Measurements from ENCODE around the gene NNT.
"Not testable (repeated sequence)": the region's sequence is repeated elsewhere in the genome, so short reads cannot be mapped to it uniquely, and the experiment has no call there.

Gene NNT

GRCh38 chr5:43583724-43584123, 19.3 kb upstream of the NNT start:
- no peak for DNase-seq (ENCODE audit: low spot score)

- DNase-seq (ENCODE audit: low spot score), result no peak
These were observed 18.7 kb upstream of the NNT start for GRCh38 chr5:43584166-43584699.

GRCh38 chr5:43588842-43589241, 14.1 kb upstream of the NNT start:
- no peak for DNase-seq (ENCODE audit: low spot score)

- no peak for DNase-seq (ENCODE audit: low spot score)
These were observed 13.7 kb upstream of the NNT start for GRCh38 chr5:43589310-43589709.

GRCh38 chr5:43590700-43591099, 12.3 kb upstream of the NNT start:
- DNase-seq (ENCODE audit: low spot score), result no peak

GRCh38 chr5:43592363-43592762, 10.6 kb upstream of the NNT start:
- no peak for DNase-seq (ENCODE audit: low spot score)

GRCh38 chr5:43598927-43599326, 4.1 kb upstream of the NNT start:
- not testable (repeated sequence) for DNase-seq (ENCODE audit: low spot score)

GRCh38 chr5:43601454-43602260, 1.3 kb upstream of the NNT start:
- peak; percentile 19 for DNase-seq (ENCODE audit: low spot score)

- DNase-seq (ENCODE audit: low spot score), result peak; percentile 60
These were observed 601 bp downstream of the NNT start for GRCh38 chr5:43603344-43604217.

GRCh38 chr5:43604699-43605098, 1.7 kb downstream of the NNT start:
- DNase-seq (ENCODE audit: low spot score), result no peak

- no peak for DNase-seq (ENCODE audit: low spot score)
These were observed 3.4 kb downstream of the NNT start for GRCh38 chr5:43606351-43606750.

GRCh38 chr5:43608406-43608805, 5.4 kb downstream of the NNT start:
- DNase-seq (ENCODE audit: low spot score), result no peak

- no peak for DNase-seq (ENCODE audit: low spot score)
These were observed 6.8 kb downstream of the NNT start for GRCh38 chr5:43609752-43610151.

- DNase-seq (ENCODE audit: low spot score), result no peak
These were observed 10.4 kb downstream of the NNT start for GRCh38 chr5:43613370-43613769.

- no peak for DNase-seq (ENCODE audit: low spot score)
These were observed 12.6 kb downstream of the NNT start for GRCh38 chr5:43615445-43616184.

- DNase-seq (ENCODE audit: low spot score), result no peak
These were observed 13.6 kb downstream of the NNT start for GRCh38 chr5:43616535-43616934.

GRCh38 chr5:43619380-43619779, 16.4 kb downstream of the NNT start:
- no peak for DNase-seq (ENCODE audit: low spot score)

- DNase-seq (ENCODE audit: low spot score), result no peak
These were observed 16.9 kb downstream of the NNT start for GRCh38 chr5:43619911-43620310.

- no peak for DNase-seq (ENCODE audit: low spot score)
These were observed 18.0 kb downstream of the NNT start for GRCh38 chr5:43620944-43621505.

GRCh38 chr5:43622074-43622473, 19.1 kb downstream of the NNT start:
- DNase-seq (ENCODE audit: low spot score), result no peak

GRCh38 chr5:43623048-43623680, 20.2 kb downstream of the NNT start:
- peak; percentile 13 for DNase-seq (ENCODE audit: low spot score)

Measured in pons (tissue), 1 donor.